Lower leg skin (tissue), 3 donors: ENCODE measurements around the gene PRKCE.

ENCODE experiments used
- CTCF ChIP-seq, 3 donors: fragments of 450-650 bp; IDR thresholded peaks; one replicate each; pipeline ENCODE4 v1.5.1; 2016; ENCODE audit warnings: antibody characterized with exemption in 3 of 3, mild to moderate bottlenecking in 3 of 3, moderate library complexity in 2 of 3
- POLR2A ChIP-seq, 2 donors: fragments of 450-650 bp; IDR thresholded peaks; one replicate each; pipeline ENCODE4 v1.6.1; 2016 to 2017; ENCODE audit warnings: antibody characterized with exemption in 2 of 2, mild to moderate bottlenecking in 1 of 2, moderate library complexity in 1 of 2

GRCh38 chr2:45782986-45783385 is 131.5 kb downstream of the PRKCE start:
- no peak for TF ChIP-seq CTCF (IDR thresholded peaks at IDR 0.05)
- TF ChIP-seq POLR2A (IDR thresholded peaks at IDR 0.05): no peak
